GM23338 (cell line): ENCODE data around the gene MAP3K8. TPM values are rescaled to one million over a fixed set of nuclear protein-coding genes. Genes with fewer than 3 reads are reported as not detected.

Experiments used
- ATAC-seq: fragments of 200-7000 bp; cut with Tn5 transposase; 3 replicates; pipeline ENCODE4 v1.9.1; 2020
- DNase-seq: peaks from one replicate; pipeline ENCODE4 v3.0.0-alpha.2; 2015; ENCODE audit warnings: low spot score
- H2AFZ ChIP-seq: fragments of 200-600 bp; sonication (generic); 2 replicates; pipeline ENCODE4 v1.8.0; 2016; ENCODE audit warnings: antibody characterized with exemption, mild to moderate bottlenecking, moderate library complexity
- H3F3A ChIP-seq: fragments of 200-600 bp; sonication (generic); replicated peaks from 2 replicates; pipeline ENCODE4 v1.8.0; 2017; ENCODE audit warnings: antibody characterized with exemption, mixed run types, low read depth
- H3K27ac ChIP-seq: fragments of 200-600 bp; sonication (generic); 2 replicates; pipeline ENCODE4 v1.6.1; 2016; ENCODE audit warnings: low read depth
- H3K27me3 ChIP-seq: fragments of 200-600 bp; sonication (generic); 2 replicates; pipeline ENCODE4 v1.8.0; 2016; ENCODE audit warnings: mild to moderate bottlenecking, mixed run types, moderate library complexity; ENCODE audit not compliant: insufficient read depth
- H3K36me3 ChIP-seq: fragments of 200-600 bp; sonication (generic); 2 replicates; pipeline ENCODE4 v1.8.0; 2016; ENCODE audit warnings: mild to moderate bottlenecking; ENCODE audit not compliant: insufficient read depth
- H3K4me1 ChIP-seq: fragments of 200-600 bp; sonication (generic); 2 replicates; pipeline ENCODE4 v1.8.0; 2016; ENCODE audit warnings: mild to moderate bottlenecking, moderate library complexity; ENCODE audit not compliant: insufficient read depth
- H3K4me2 ChIP-seq: fragments of 200-600 bp; sonication (generic); 2 replicates; pipeline ENCODE4 v1.7.1; 2017; ENCODE audit warnings: mixed run types
- H3K4me3 ChIP-seq: fragments of 200-600 bp; sonication (generic); 2 replicates; pipeline ENCODE4 v1.6.1; 2016; ENCODE audit warnings: mixed run types
- H3K79me2 ChIP-seq: fragments of 200-600 bp; sonication (generic); replicated peaks from 2 replicates; pipeline ENCODE4 v1.8.0; 2017; ENCODE audit warnings: mild to moderate bottlenecking; ENCODE audit not compliant: insufficient read depth
- H3K9me2 ChIP-seq: fragments of 200-600 bp; sonication (generic); 2 replicates; pipeline ENCODE4 v1.8.0; 2017; ENCODE audit not compliant: insufficient read depth
- H4K20me1 ChIP-seq: fragments of 200-600 bp; sonication (generic); replicated peaks from 2 replicates; pipeline ENCODE4 v1.8.0; 2017; ENCODE audit warnings: mild to moderate bottlenecking; ENCODE audit not compliant: insufficient read depth
- H3K27ac Mint-ChIP-seq: 2 replicates; pipeline ENCODE4 v1.8.0; 2020; ENCODE audit warnings: inconsistent platforms, mild to moderate bottlenecking, moderate library complexity, mixed read lengths
- H3K27me3 Mint-ChIP-seq: 3 replicates; pipeline ENCODE4 v1.8.0; 2022; ENCODE audit warnings: low read depth, mild to moderate bottlenecking, moderate library complexity, mixed read lengths, inconsistent platforms; ENCODE audit not compliant: insufficient read depth, poor library complexity
- H3K36me3 Mint-ChIP-seq: 3 replicates; pipeline ENCODE4 v1.8.0; 2021; ENCODE audit warnings: low read depth, mild to moderate bottlenecking, inconsistent platforms, moderate library complexity, mixed read lengths
- H3K4me1 Mint-ChIP-seq: 3 replicates; pipeline ENCODE4 v1.8.0; 2020; ENCODE audit warnings: mild to moderate bottlenecking, inconsistent platforms, mixed read lengths
- H3K4me3 Mint-ChIP-seq: 3 replicates; pipeline ENCODE4 v1.8.0; 2021; ENCODE audit warnings: moderate library complexity, mild to moderate bottlenecking, inconsistent platforms, mixed read lengths
- H3K9me3 Mint-ChIP-seq: 3 replicates; pipeline ENCODE4 v1.8.0; 2020; ENCODE audit warnings: moderate library complexity, mild to moderate bottlenecking, inconsistent platforms, mixed read lengths
- CREB1 ChIP-seq: fragments of 250-450 bp; sonication (Bioruptor Pico); IDR thresholded peaks from 2 replicates; pipeline ENCODE4 v1.5.0; 2020; ENCODE audit warnings: low read depth, mild to moderate bottlenecking, moderate library complexity
- CTCF ChIP-seq, 2 experiments: fragments of 200-600 bp in 1 of 2; sonication (generic) in 1 of 2; conservative IDR thresholded peaks; 2 replicates each; pipeline versions ENCODE4 v1.5.1 to v1.6.1; 2016 to 2017; ENCODE audit warnings: antibody characterized with exemption in 2 of 2, low read depth in 2 of 2, mild to moderate bottlenecking in 2 of 2, moderate library complexity in 1 of 2
- EZH2 ChIP-seq: fragments of 200-600 bp; sonication (generic); IDR thresholded peaks from one replicate; pipeline ENCODE4 v1.8.0; 2017; ENCODE audit warnings: antibody characterized with exemption, mild to moderate bottlenecking, low read depth; ENCODE audit not compliant: unreplicated experiment
- EZH2phosphoT487 ChIP-seq: fragments of 200-600 bp; sonication (generic); IDR thresholded peaks from one replicate; pipeline ENCODE4 v1.8.1; 2018; ENCODE audit warnings: antibody characterized with exemption; ENCODE audit not compliant: unreplicated experiment
- JUNB ChIP-seq: IDR thresholded peaks from one replicate; pipeline ENCODE4 v1.6.1; 2016; ENCODE audit warnings: antibody characterized with exemption; ENCODE audit not compliant: unreplicated experiment
- NANOG ChIP-seq: IDR thresholded peaks from 2 replicates; pipeline ENCODE4 v1.6.1; 2016; ENCODE audit warnings: antibody characterized with exemption, borderline replicate concordance
- POLR2AphosphoS5 ChIP-seq: IDR thresholded peaks from 2 replicates; pipeline ENCODE4 v1.6.1; 2016; ENCODE audit warnings: antibody characterized with exemption, low read depth
- REST ChIP-seq: IDR thresholded peaks from one replicate; pipeline ENCODE4 v1.6.1; 2018; ENCODE audit warnings: antibody characterized with exemption; ENCODE audit not compliant: unreplicated experiment
- STAT1 ChIP-seq: IDR thresholded peaks from one replicate; pipeline ENCODE4 v1.6.1; 2016; ENCODE audit warnings: antibody characterized with exemption; ENCODE audit not compliant: unreplicated experiment
- ZNF114 ChIP-seq: fragments of 250-450 bp; sonication (Bioruptor Pico); IDR thresholded peaks from 2 replicates; pipeline ENCODE4 v1.5.0; 2020; ENCODE audit warnings: mild to moderate bottlenecking, moderate library complexity
- ZNF331 ChIP-seq: fragments of 250-450 bp; sonication (Bioruptor Pico); IDR thresholded peaks from 2 replicates; pipeline ENCODE4 v1.5.0; 2020; ENCODE audit warnings: low read depth, mild to moderate bottlenecking, moderate library complexity
- polyA plus RNA-seq: library from polyadenylated mRNA; unstranded; fragments of >200 nt; fragmentation: Nextera tagmentation; extraction: Ambion mirVana; gene quantifications from 2 replicates; pipeline ENCODE4 v1.2.1, GENCODE V29; 2016
- total RNA-seq: library from RNA; depleted of rRNA; stranded (reverse); fragments of >200 nt; shearing (Covaris generic); gene quantifications from 2 replicates; pipeline ENCODE4 v1.2.3, GENCODE V29; 2014

Gene MAP3K8
- total and polyA plus RNA-seq, 2 experiments from 2014 or later, result 3.5 to 5.0 TPM

- peaks cover 2% of the 10 kb centered on the region for H3K27me3 Mint-ChIP-seq
- no peaks in the 10 kb centered on the region for H3K9me3 Mint-ChIP-seq
- no peaks in the 10 kb centered on the region for H3K27me3 ChIP-seq
- H3K36me3 Mint-ChIP-seq, result no peaks in the 10 kb centered on the region
- H3K4me3 Mint-ChIP-seq, result no peak overlapping the region
- H3K79me2 ChIP-seq, result no peaks in the 10 kb centered on the region
- no peaks in the 10 kb centered on the region for H4K20me1 ChIP-seq
- no peak overlapping the region for H3K27ac ChIP-seq
- no peak overlapping the region for H3K27ac Mint-ChIP-seq
- H3K4me1 ChIP-seq, result peaks cover 9% of the 10 kb centered on the region
- DNase-seq (no peak), ATAC-seq (no peak)
- H3K4me1 Mint-ChIP-seq, result peaks cover 9% of the 10 kb centered on the region
- no peaks in the 10 kb centered on the region for H3K9me2 ChIP-seq
- no peak overlapping the region for H2AFZ ChIP-seq
- no peaks in the 10 kb centered on the region for H3F3A ChIP-seq
- TF ChIP-seq POLR2AphosphoS5 (no peak), CTCF (conservative IDR thresholded peaks at IDR 0.05; ENCODE audit: low read depth in 2 of 2) (no peak), CREB1 (CRISPR knock-in tag) (no peak), JUNB (no peak), REST (no peak), EZH2 (no peak), STAT1 (no peak), ZNF331 (CRISPR knock-in tag) (no peak), EZH2phosphoT487 (no peak)
- H3K4me2 ChIP-seq, result no peak overlapping the region
- H3K36me3 ChIP-seq, result no peaks in the 10 kb centered on the region
- no peak overlapping the region for H3K4me3 ChIP-seq
Measured at GRCh38 chr10:30417301-30417700, 16.7 kb upstream of the MAP3K8 start.

- Histone ChIP-seq H3K4me2 (no peak overlapping the region), H2AFZ (no peak overlapping the region), H3K79me2 (no peaks in the 10 kb centered on the region), H3K36me3 (no peaks in the 10 kb centered on the region), H3K27ac (no peak overlapping the region), H3K27me3 (no peaks in the 10 kb centered on the region), H3F3A (no peaks in the 10 kb centered on the region), H3K4me3 (no peak overlapping the region), H3K9me2 (0 out of 2 replicates have a peak, but pooled peaks cover under 1% of the 10 kb centered on the region), H4K20me1 (no peaks in the 10 kb centered on the region), H3K4me1 (peaks cover 27% of the 10 kb centered on the region)
- Mint-ChIP-seq H3K4me3 (no peak overlapping the region), H3K4me1 (peaks cover 22% of the 10 kb centered on the region), H3K27me3 (peaks cover 7% of the 10 kb centered on the region), H3K27ac (no peak overlapping the region), H3K9me3 (no peaks in the 10 kb centered on the region), H3K36me3 (no peaks in the 10 kb centered on the region)
- ATAC-seq (no peak), DNase-seq (no peak)
- TF ChIP-seq STAT1 (no peak), EZH2phosphoT487 (no peak), CTCF (conservative IDR thresholded peaks at IDR 0.05; ENCODE audit: low read depth in 2 of 2) (no peak), CREB1 (CRISPR knock-in tag) (no peak), EZH2 (no peak), NANOG (no peak), ZNF331 (CRISPR knock-in tag) (no peak), REST (no peak), ZNF114 (CRISPR knock-in tag) (no peak)
Measured at GRCh38 chr10:30420266-30420665, 13.7 kb upstream of the MAP3K8 start.
